H9 (cell line): ENCODE data around the gene AXIN2. TPM values are rescaled to one million over a fixed set of nuclear protein-coding genes. Genes with fewer than 3 reads are reported as not detected.

ENCODE experiments used
- DNase-seq: peaks from one replicate; pipeline ENCODE4 v3.0.0-alpha.2; 2017
- H2AFZ ChIP-seq: one replicate; pipeline ENCODE4 v1.6.1; 2013; ENCODE audit warnings: mild to moderate bottlenecking, low read length, control low read depth, moderate library complexity
- H2AK5ac ChIP-seq: 2 replicates; pipeline ENCODE4 v1.6.1; 2013; ENCODE audit warnings: low read length, control low read depth, mixed read lengths; ENCODE audit not compliant: insufficient read length
- H2BK120ac ChIP-seq: one replicate; pipeline ENCODE4 v1.6.1; 2013; ENCODE audit warnings: low read depth, mild to moderate bottlenecking, low read length, control low read depth, inconsistent platforms; ENCODE audit not compliant: poor library complexity, severe bottlenecking
- H2BK12ac ChIP-seq: 2 replicates; pipeline ENCODE4 v1.6.1; 2013; ENCODE audit warnings: low read length, control low read depth, mixed read lengths, low read depth; ENCODE audit not compliant: insufficient read length
- H2BK15ac ChIP-seq: 2 replicates; pipeline ENCODE4 v1.6.1; 2013; ENCODE audit warnings: low read depth, low read length, control low read depth
- H2BK20ac ChIP-seq: one replicate; pipeline ENCODE4 v1.6.1; 2013; ENCODE audit warnings: low read depth, mild to moderate bottlenecking, low read length, control low read depth, inconsistent platforms; ENCODE audit not compliant: poor library complexity, severe bottlenecking
- H2BK5ac ChIP-seq: 2 replicates; pipeline ENCODE4 v1.6.1; 2013; ENCODE audit warnings: low read length, control low read depth, mixed read lengths; ENCODE audit not compliant: insufficient read length
- H3K14ac ChIP-seq: 2 replicates; pipeline ENCODE4 v1.6.1; 2013; ENCODE audit warnings: low read length, control low read depth; ENCODE audit not compliant: insufficient read depth
- H3K18ac ChIP-seq: 2 replicates; pipeline ENCODE4 v1.6.1; 2013; ENCODE audit warnings: low read depth, mild to moderate bottlenecking, mixed read lengths, low read length, control low read depth; ENCODE audit not compliant: insufficient read length
- H3K23ac ChIP-seq: 2 replicates; pipeline ENCODE4 v1.6.1; 2013; ENCODE audit warnings: low read length, control low read depth, mixed read lengths, low read depth; ENCODE audit not compliant: insufficient read length
- H3K23me2 ChIP-seq: 2 replicates; pipeline ENCODE4 v1.6.1; 2013; ENCODE audit warnings: low read depth, mild to moderate bottlenecking, mixed read lengths, low read length, control low read depth; ENCODE audit not compliant: insufficient read length, poor library complexity, severe bottlenecking
- H3K27ac ChIP-seq: 2 replicates; pipeline ENCODE4 v1.5.1; 2013; ENCODE audit warnings: low read length, control low read depth, mixed read lengths, low read depth; ENCODE audit not compliant: insufficient read length
- H3K27me3 ChIP-seq: 2 replicates; pipeline ENCODE4 v1.6.1; 2013; ENCODE audit warnings: low read length, control low read depth, inconsistent platforms; ENCODE audit not compliant: insufficient read depth
- H3K4ac ChIP-seq: 2 replicates; pipeline ENCODE4 v1.6.1; 2013; ENCODE audit warnings: low read depth, mild to moderate bottlenecking, control low read depth, inconsistent platforms, low read length, moderate library complexity
- H3K4me1 ChIP-seq: 2 replicates; pipeline ENCODE4 v1.6.1; 2013; ENCODE audit warnings: low read length, control low read depth, inconsistent platforms; ENCODE audit not compliant: insufficient read depth
- H3K4me2 ChIP-seq: 2 replicates; pipeline ENCODE4 v1.6.1; 2013; ENCODE audit warnings: low read length, control low read depth, mixed read lengths; ENCODE audit not compliant: insufficient read length, insufficient read depth
- H3K56ac ChIP-seq: 2 replicates; pipeline ENCODE4 v1.6.1; 2013; ENCODE audit warnings: low read depth, mild to moderate bottlenecking, mixed read lengths, low read length, control low read depth; ENCODE audit not compliant: insufficient read length
- H3K79me1 ChIP-seq: 2 replicates; pipeline ENCODE4 v1.6.1; 2013; ENCODE audit warnings: low read depth, mild to moderate bottlenecking, moderate library complexity, low read length, control low read depth, inconsistent platforms; ENCODE audit not compliant: insufficient read depth, poor library complexity, severe bottlenecking
- H3K79me2 ChIP-seq: 2 replicates; pipeline ENCODE4 v1.6.1; 2013; ENCODE audit warnings: low read length, control low read depth, inconsistent platforms; ENCODE audit not compliant: insufficient read depth
- H3K9ac ChIP-seq: 2 replicates; pipeline ENCODE4 v1.6.1; 2013; ENCODE audit warnings: low read length, control low read depth, mixed read lengths; ENCODE audit not compliant: insufficient read length; ENCODE audit errors: extremely low read depth
- H3K9me3 ChIP-seq: one replicate; pipeline ENCODE4 v1.6.1; 2013; ENCODE audit warnings: low read depth, low read length, inconsistent platforms; ENCODE audit not compliant: control insufficient read depth
- H3T11ph ChIP-seq: one replicate; pipeline ENCODE4 v1.6.1; 2013; ENCODE audit warnings: mild to moderate bottlenecking, low read length, control low read depth, inconsistent platforms
- H4K20me1 ChIP-seq: one replicate; pipeline ENCODE4 v1.6.1; 2013; ENCODE audit not compliant: control insufficient read depth, insufficient read length, insufficient read depth
- H4K5ac ChIP-seq: 2 replicates; pipeline ENCODE4 v1.6.1; 2013; ENCODE audit warnings: low read depth, mild to moderate bottlenecking, mixed read lengths, low read length, control low read depth; ENCODE audit not compliant: insufficient read length
- H4K8ac ChIP-seq: replicated peaks from 2 replicates; pipeline ENCODE4 v1.6.1; 2013; ENCODE audit warnings: low read length, control low read depth, mixed read lengths, low read depth; ENCODE audit not compliant: insufficient read length
- H4K91ac ChIP-seq: 2 replicates; pipeline ENCODE4 v1.6.1; 2013; ENCODE audit warnings: low read depth, mild to moderate bottlenecking, moderate library complexity, mixed read lengths, low read length, control low read depth; ENCODE audit not compliant: insufficient read length
- H3K27ac Mint-ChIP-seq, 3 experiments: 2 replicates in 2 of 3; 3 replicates in 1 of 3; pipeline ENCODE4 v1.8.0; 2020 to 2021; ENCODE audit warnings: mixed read lengths in 3 of 3, mild to moderate bottlenecking in 1 of 3, moderate library complexity in 1 of 3
- H3K27me3 Mint-ChIP-seq: 2 replicates; pipeline ENCODE4 v1.8.0; 2021; ENCODE audit warnings: low read depth, mild to moderate bottlenecking, moderate library complexity, mixed read lengths
- H3K36me3 Mint-ChIP-seq, 3 experiments: 2 replicates in 2 of 3; 3 replicates in 1 of 3; pipeline ENCODE4 v1.8.0; 2020 to 2021; ENCODE audit warnings: low read depth in 3 of 3, mixed read lengths in 3 of 3; ENCODE audit not compliant: insufficient read depth in 1 of 3
- H3K4me1 Mint-ChIP-seq, 2 experiments: 2 replicates each; pipeline ENCODE4 v1.8.0; 2020; ENCODE audit warnings: mixed read lengths in 2 of 2
- H3K4me3 Mint-ChIP-seq, 2 experiments: 2 replicates in 1 of 2; 3 replicates in 1 of 2; pipeline ENCODE4 v1.8.0; 2020 to 2021; ENCODE audit warnings: mild to moderate bottlenecking in 2 of 2, mixed read lengths in 2 of 2, moderate library complexity in 1 of 2
- H3K9me3 Mint-ChIP-seq, 2 experiments: 2 replicates in 1 of 2; 3 replicates in 1 of 2; pipeline ENCODE4 v1.8.0; 2020; ENCODE audit warnings: mild to moderate bottlenecking in 2 of 2, mixed read lengths in 2 of 2, moderate library complexity in 1 of 2
- WGBS: extraction: QIAGEN DNeasy Blood & Tissue Kit; methylation state at CpG from one replicate; pipeline ENCODE4 v1.1.7; 2013; ENCODE audit warnings: missing lambda C conversion rate, low lambda C conversion rate, mixed read lengths; ENCODE audit not compliant: insufficient read length; ENCODE audit errors: extremely low coverage; 5-methylcytosine and 5-hydroxymethylcytosine counted together
- total RNA-seq: library from RNA; stranded (reverse); gene quantifications from 2 replicates; pipeline ENCODE4 v1.2.1, GENCODE V29; 2021
- TF ChIP-seq, protein P1 (sequence below): fragments of 200-600 bp; sonication (generic); conservative IDR thresholded peaks from 3 replicates; pipeline ENCODE4 v1.8.0; 2021; ENCODE audit warnings: antibody characterized with exemption, mild to moderate bottlenecking

The AXIN2 gene
- total RNA-seq, 1 experiment from 2014 or later = 35.0 TPM

DNA sequence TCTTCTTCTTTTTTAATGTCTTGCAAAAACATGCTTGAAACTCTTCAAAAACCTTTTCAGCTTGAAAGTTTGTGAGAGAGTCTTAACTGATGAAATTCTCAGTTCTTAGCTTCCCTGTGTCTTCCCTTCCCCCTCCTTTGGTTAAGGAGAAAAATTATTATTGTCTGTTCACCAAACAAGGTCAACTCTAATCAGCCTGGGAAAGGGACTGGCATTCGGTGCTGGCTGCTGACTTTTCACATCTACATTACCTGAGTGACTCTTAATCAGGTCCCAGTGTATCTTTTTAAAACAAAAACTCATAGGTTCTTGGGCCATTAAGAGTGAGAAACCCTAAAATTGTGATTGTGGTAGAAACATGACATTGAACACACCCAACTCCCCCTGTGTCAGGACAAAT lies 39.1 kb upstream of the AXIN2 start:
- H3K4me1 Mint-ChIP-seq = peaks cover 22 to 31% of the 10 kb centered on the region in 2 experiments
- DNase-seq = no peak
- Histone ChIP-seq H3K23ac (no peak overlapping the region), H2BK12ac (no peak overlapping the region), H3K4me1 (0 out of 2 replicates have a peak, but pooled peaks cover 3% of the 10 kb centered on the region), H3K79me2 (no peaks in the 10 kb centered on the region), H2BK120ac (no peak overlapping the region), H3K79me1 (no peaks in the 10 kb centered on the region), H3K4me2 (no peak overlapping the region), H3K56ac (no peak overlapping the region), H3K18ac (no peak overlapping the region), H3K27ac (no peak overlapping the region), H3T11ph (no peak overlapping the region), H2BK20ac (no peak overlapping the region), H2BK15ac (no peak overlapping the region), H2AFZ (no peak overlapping the region), H3K9me3 (no peaks in the 10 kb centered on the region), H4K20me1 (no peaks in the 10 kb centered on the region), H3K27me3 (no peaks in the 10 kb centered on the region), H3K23me2 (no peaks in the 10 kb centered on the region), H4K8ac (no peak overlapping the region), H3K4ac (no peak overlapping the region), H2AK5ac (no peak overlapping the region), H4K5ac (no peak overlapping the region), H4K91ac (no peak overlapping the region), H3K14ac (no peak overlapping the region), H2BK5ac (no peak overlapping the region), H3K9ac (no peak overlapping the region)
- no CpG with 5 or more reads among the region's 1 CpG for WGBS
- H3K27ac Mint-ChIP-seq = no peak overlapping the region
- TF ChIP-seq, protein P1, sequence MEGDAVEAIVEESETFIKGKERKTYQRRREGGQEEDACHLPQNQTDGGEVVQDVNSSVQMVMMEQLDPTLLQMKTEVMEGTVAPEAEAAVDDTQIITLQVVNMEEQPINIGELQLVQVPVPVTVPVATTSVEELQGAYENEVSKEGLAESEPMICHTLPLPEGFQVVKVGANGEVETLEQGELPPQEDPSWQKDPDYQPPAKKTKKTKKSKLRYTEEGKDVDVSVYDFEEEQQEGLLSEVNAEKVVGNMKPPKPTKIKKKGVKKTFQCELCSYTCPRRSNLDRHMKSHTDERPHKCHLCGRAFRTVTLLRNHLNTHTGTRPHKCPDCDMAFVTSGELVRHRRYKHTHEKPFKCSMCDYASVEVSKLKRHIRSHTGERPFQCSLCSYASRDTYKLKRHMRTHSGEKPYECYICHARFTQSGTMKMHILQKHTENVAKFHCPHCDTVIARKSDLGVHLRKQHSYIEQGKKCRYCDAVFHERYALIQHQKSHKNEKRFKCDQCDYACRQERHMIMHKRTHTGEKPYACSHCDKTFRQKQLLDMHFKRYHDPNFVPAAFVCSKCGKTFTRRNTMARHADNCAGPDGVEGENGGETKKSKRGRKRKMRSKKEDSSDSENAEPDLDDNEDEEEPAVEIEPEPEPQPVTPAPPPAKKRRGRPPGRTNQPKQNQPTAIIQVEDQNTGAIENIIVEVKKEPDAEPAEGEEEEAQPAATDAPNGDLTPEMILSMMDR = no peak
- no peaks in the 10 kb centered on the region; a peak in 1 of 5 replicates for H3K9me3 Mint-ChIP-seq
- H3K36me3 Mint-ChIP-seq = no peaks in the 10 kb centered on the region; a peak in 1 of 7 replicates
- H3K4me3 Mint-ChIP-seq = no peak overlapping the region
- H3K27me3 Mint-ChIP-seq = no peaks in the 10 kb centered on the region
